GM21529 (cell line): ENCODE measurements around the gene GDF7.

Experiments
- ATAC-seq: cut with Tn5 transposase; IDR thresholded peaks from one replicate; pipeline ENCODE4 v1.9.1; 2021; ENCODE audit not compliant: unreplicated experiment

Gene GDF7

GRCh38 chr2:20627712-20628380 lies 39.1 kb upstream of the GDF7 start:
- no peak for ATAC-seq

GRCh38 chr2:20629181-20629580 lies 37.8 kb upstream of the GDF7 start:
- no peak for ATAC-seq

GRCh38 chr2:20629581-20630171 lies 37.3 kb upstream of the GDF7 start:
- ATAC-seq, result no peak

GRCh38 chr2:20630967-20631366 lies 36.0 kb upstream of the GDF7 start:
- ATAC-seq, result no peak

GRCh38 chr2:20631617-20632307 lies 35.2 kb upstream of the GDF7 start:
- ATAC-seq, result no peak

GRCh38 chr2:20632446-20632990 lies 34.4 kb upstream of the GDF7 start:
- ATAC-seq, result no peak

GRCh38 chr2:20633001-20633400 lies 33.9 kb upstream of the GDF7 start:
- ATAC-seq, result no peak

GRCh38 chr2:20633794-20634506 lies 33.0 kb upstream of the GDF7 start:
- no peak for ATAC-seq

- no peak for ATAC-seq
Observed at GRCh38 chr2:20634507-20635112, 32.3 kb upstream of the GDF7 start.

GRCh38 chr2:20635113-20635510 lies 31.8 kb upstream of the GDF7 start:
- ATAC-seq, result no peak

GRCh38 chr2:20635675-20636584 lies 31.0 kb upstream of the GDF7 start:
- ATAC-seq, result peak; percentile 84

GRCh38 chr2:20637147-20637546 lies 29.8 kb upstream of the GDF7 start:
- no peak for ATAC-seq

GRCh38 chr2:20638014-20638413 lies 28.9 kb upstream of the GDF7 start:
- ATAC-seq, result no peak

GRCh38 chr2:20638646-20639430 lies 28.1 kb upstream of the GDF7 start:
- ATAC-seq, result no peak

GRCh38 chr2:20640411-20641122 lies 26.4 kb upstream of the GDF7 start:
- ATAC-seq, result no peak

- ATAC-seq, result no peak
Observed at GRCh38 chr2:20641123-20641985, 25.6 kb upstream of the GDF7 start.

- peak; percentile 97 for ATAC-seq
Observed at GRCh38 chr2:20642055-20642971, 24.6 kb upstream of the GDF7 start.
